ENCODE measurements around the gene PLCD4.

The PLCD4 gene

DNA sequence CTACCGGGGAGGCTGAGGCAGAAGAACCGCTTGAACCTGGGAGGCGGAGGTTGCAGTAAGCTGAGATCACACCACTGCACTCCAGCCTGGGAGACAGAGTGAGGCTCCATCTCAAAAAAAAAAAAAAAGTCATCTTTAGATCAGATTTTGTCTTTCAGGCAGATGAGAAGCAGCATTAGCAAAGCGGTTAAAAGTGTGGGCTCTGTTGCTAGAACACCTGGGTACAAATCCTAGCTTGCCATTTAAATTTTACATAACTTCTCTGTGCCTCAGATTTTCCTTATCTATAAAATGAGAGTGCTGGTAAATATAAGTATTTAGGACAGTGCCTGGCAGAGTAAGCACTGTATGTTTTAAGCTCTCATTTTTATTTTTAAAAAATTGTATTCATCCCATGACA, 30.8 kb upstream of the PLCD4 start:
- no peak for DNase-seq (ENCODE audit: low read depth)
- H3K4me1 ChIP-seq (ENCODE audit: control insufficient read depth, insufficient read depth, low read length): peaks cover 5% of the 10 kb centered on the region
- H3K9ac ChIP-seq (ENCODE audit: low read length): no peak overlapping the region
- H3K9me3 ChIP-seq (ENCODE audit: control insufficient read depth, low read length): no peaks in the 10 kb centered on the region
- no peaks in the 10 kb centered on the region for H3K27me3 ChIP-seq (replicated peaks; ENCODE audit: control insufficient read depth, insufficient read depth, low read length)
- peaks cover 23% of the 10 kb centered on the region for H3K36me3 ChIP-seq (ENCODE audit: control insufficient read depth, insufficient read depth, low read length, severe bottlenecking)
- H3K4me3 ChIP-seq (ENCODE audit: low read length): no peak overlapping the region

GRCh38 chr2:218577482-218578220, 30.0 kb upstream of the PLCD4 start:
- Histone ChIP-seq H3K4me1 (ENCODE audit: control insufficient read depth, insufficient read depth, low read length) (peaks cover 5% of the 10 kb centered on the region), H3K36me3 (ENCODE audit: control insufficient read depth, insufficient read depth, low read length, severe bottlenecking) (peaks cover 21% of the 10 kb centered on the region), H3K9me3 (ENCODE audit: control insufficient read depth, low read length) (no peaks in the 10 kb centered on the region), H3K9ac (ENCODE audit: low read length) (no peak overlapping the region), H3K4me3 (ENCODE audit: low read length) (no peak overlapping the region), H3K27me3 (replicated peaks; ENCODE audit: control insufficient read depth, insufficient read depth, low read length) (no peaks in the 10 kb centered on the region)
- DNase-seq (ENCODE audit: low read depth): no peak

DNA sequence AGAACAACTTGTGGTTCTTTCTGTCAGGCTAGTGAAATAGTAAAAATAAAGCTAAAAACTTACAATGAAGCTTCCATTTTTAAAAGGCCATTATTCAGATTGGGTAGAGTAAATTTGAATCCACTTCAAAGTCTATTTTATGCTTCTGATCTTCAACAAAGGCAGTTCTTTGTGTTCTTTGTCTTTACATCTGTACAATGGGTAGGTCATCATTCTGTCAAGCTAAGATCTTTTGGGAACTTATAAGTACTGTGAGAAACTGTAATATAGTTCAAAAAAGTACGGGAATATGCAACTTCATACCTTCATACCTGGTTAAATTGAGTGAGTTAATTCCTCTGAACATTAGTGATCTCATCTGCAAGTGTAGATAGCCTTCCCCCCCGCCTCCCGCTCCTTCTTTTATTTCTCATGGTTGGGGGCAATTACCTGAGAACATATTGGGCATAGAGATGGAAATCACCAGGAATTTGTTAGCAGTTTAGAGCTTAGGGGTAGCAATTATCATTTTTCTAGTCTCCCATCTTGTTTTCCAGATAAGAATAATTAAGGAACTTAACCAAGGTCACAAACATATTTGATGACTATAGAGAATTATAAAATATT, 29.3 kb upstream of the PLCD4 start:
- Histone ChIP-seq H3K4me1 (ENCODE audit: control insufficient read depth, insufficient read depth, low read length) (peaks cover 5% of the 10 kb centered on the region), H3K4me3 (ENCODE audit: low read length) (no peak overlapping the region), H3K27me3 (replicated peaks; ENCODE audit: control insufficient read depth, insufficient read depth, low read length) (no peaks in the 10 kb centered on the region), H3K9me3 (ENCODE audit: control insufficient read depth, low read length) (no peaks in the 10 kb centered on the region), H3K9ac (ENCODE audit: low read length) (no peak overlapping the region), H3K36me3 (ENCODE audit: control insufficient read depth, insufficient read depth, low read length, severe bottlenecking) (peaks cover 27% of the 10 kb centered on the region)
- no peak for DNase-seq (ENCODE audit: low read depth)

DNA sequence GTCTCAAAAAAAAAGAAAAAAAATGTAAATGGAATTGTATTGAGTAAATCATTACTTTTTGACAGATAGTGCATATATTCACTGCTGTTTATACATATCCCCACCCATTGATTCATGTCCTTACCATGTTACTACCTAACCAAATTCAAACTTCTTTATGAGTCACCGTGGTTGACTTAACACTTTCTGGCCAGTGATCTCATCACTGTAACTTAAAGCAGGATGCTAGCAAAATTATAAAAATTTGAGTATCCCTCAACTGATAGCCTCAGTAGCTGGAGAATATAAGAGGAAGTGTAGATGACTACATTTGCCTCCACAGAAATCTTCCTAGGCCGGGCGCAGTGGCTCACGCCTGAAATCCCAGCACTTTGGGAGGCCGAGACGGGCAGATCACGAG, 25.6 kb upstream of the PLCD4 start:
- no peaks in the 10 kb centered on the region for H3K27me3 ChIP-seq (replicated peaks; ENCODE audit: control insufficient read depth, insufficient read depth, low read length)
- H3K9ac ChIP-seq (ENCODE audit: low read length): no peak overlapping the region
- H3K36me3 ChIP-seq (ENCODE audit: control insufficient read depth, insufficient read depth, low read length, severe bottlenecking): peaks cover 54% of the 10 kb centered on the region
- DNase-seq (ENCODE audit: low read depth): peak; percentile 45
- no peak overlapping the region for H3K4me3 ChIP-seq (ENCODE audit: low read length)
- H3K9me3 ChIP-seq (ENCODE audit: control insufficient read depth, low read length): no peaks in the 10 kb centered on the region
- no peaks in the 10 kb centered on the region for H3K4me1 ChIP-seq (ENCODE audit: control insufficient read depth, insufficient read depth, low read length)

- H3K4me1 ChIP-seq (ENCODE audit: control insufficient read depth, insufficient read depth, low read length): no peaks in the 10 kb centered on the region
- H3K9me3 ChIP-seq (ENCODE audit: control insufficient read depth, low read length): no peaks in the 10 kb centered on the region
- no peaks in the 10 kb centered on the region for H3K27me3 ChIP-seq (replicated peaks; ENCODE audit: control insufficient read depth, insufficient read depth, low read length)
- peaks cover 71% of the 10 kb centered on the region for H3K36me3 ChIP-seq (ENCODE audit: control insufficient read depth, insufficient read depth, low read length, severe bottlenecking)
- no peak for DNase-seq (ENCODE audit: low read depth)
- H3K4me3 ChIP-seq (ENCODE audit: low read length): no peak overlapping the region
- H3K9ac ChIP-seq (ENCODE audit: low read length): no peak overlapping the region
Measured at GRCh38 chr2:218583983-218584850, 23.5 kb upstream of the PLCD4 start.

GRCh38 chr2:218585541-218585940, 22.2 kb upstream of the PLCD4 start:
- no peak for DNase-seq (ENCODE audit: low read depth)
- H3K4me1 ChIP-seq (ENCODE audit: control insufficient read depth, insufficient read depth, low read length): no peaks in the 10 kb centered on the region
- H3K9ac ChIP-seq (ENCODE audit: low read length): no peak overlapping the region
- H3K4me3 ChIP-seq (ENCODE audit: low read length): no peak overlapping the region
- peaks cover 84% of the 10 kb centered on the region for H3K36me3 ChIP-seq (ENCODE audit: control insufficient read depth, insufficient read depth, low read length, severe bottlenecking)
- H3K9me3 ChIP-seq (ENCODE audit: control insufficient read depth, low read length): no peaks in the 10 kb centered on the region
- no peaks in the 10 kb centered on the region for H3K27me3 ChIP-seq (replicated peaks; ENCODE audit: control insufficient read depth, insufficient read depth, low read length)

DNA sequence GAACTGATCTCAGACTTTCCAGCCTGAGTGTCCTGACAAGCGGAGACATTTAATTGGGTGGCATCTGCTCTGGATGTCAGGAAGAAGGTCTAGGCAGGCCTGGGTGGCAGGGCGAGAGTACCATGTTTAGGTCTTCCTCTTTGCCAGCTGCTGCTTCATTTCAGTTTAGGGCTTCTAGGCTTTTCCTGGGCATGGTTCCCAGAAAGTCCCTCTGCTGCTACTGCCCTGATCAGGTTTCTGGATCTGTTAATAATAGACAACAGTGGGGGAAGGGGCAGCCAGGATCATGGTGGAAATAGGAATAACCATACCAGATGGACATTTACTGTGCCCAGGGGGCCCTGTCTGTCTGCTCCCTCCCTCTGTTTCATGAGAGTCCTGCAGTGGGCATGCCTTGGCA, 2.3 kb upstream of the PLCD4 start:
- Histone ChIP-seq H3K9ac (ENCODE audit: low read length) (no peak overlapping the region), H3K27me3 (replicated peaks; ENCODE audit: control insufficient read depth, insufficient read depth, low read length) (no peaks in the 10 kb centered on the region), H3K4me1 (ENCODE audit: control insufficient read depth, insufficient read depth, low read length) (peaks cover 30% of the 10 kb centered on the region), H3K9me3 (ENCODE audit: control insufficient read depth, low read length) (no peaks in the 10 kb centered on the region), H3K36me3 (ENCODE audit: control insufficient read depth, insufficient read depth, low read length, severe bottlenecking) (no peaks in the 10 kb centered on the region), H3K4me3 (ENCODE audit: low read length) (peak overlapping the region; percentile 9)
- peak; percentile 79 for DNase-seq (ENCODE audit: low read depth)

DNA sequence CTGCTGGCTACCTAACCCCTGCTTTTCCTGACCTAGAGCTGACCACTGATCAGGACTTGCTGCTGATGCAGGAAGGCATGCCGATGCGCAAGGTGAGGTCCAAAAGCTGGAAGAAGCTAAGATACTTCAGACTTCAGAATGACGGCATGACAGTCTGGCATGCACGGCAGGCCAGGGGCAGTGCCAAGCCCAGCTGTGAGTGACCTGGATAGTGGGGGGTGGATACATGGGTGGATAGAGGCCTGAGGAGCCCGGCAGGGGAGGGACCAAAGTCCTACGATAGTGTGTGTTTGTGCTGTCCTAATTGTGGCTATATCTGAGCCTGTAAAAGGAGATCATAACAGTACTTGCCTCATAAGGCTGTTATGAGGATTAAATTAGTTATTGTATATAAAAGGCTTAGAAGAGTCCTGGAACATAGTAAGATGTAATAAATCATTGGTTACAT, 8.2 kb downstream of the PLCD4 start:
- Histone ChIP-seq H3K4me3 (ENCODE audit: low read length) (no peak overlapping the region), H3K9ac (ENCODE audit: low read length) (no peak overlapping the region), H3K27me3 (replicated peaks; ENCODE audit: control insufficient read depth, insufficient read depth, low read length) (no peaks in the 10 kb centered on the region), H3K36me3 (ENCODE audit: control insufficient read depth, insufficient read depth, low read length, severe bottlenecking) (no peaks in the 10 kb centered on the region), H3K4me1 (ENCODE audit: control insufficient read depth, insufficient read depth, low read length) (no peaks in the 10 kb centered on the region), H3K9me3 (ENCODE audit: control insufficient read depth, low read length) (no peaks in the 10 kb centered on the region)
- no peak for DNase-seq (ENCODE audit: low read depth)

GRCh38 chr2:218618102-218618860, 10.6 kb downstream of the PLCD4 start:
- H3K4me3 ChIP-seq (ENCODE audit: low read length): no peak overlapping the region
- H3K9me3 ChIP-seq (ENCODE audit: control insufficient read depth, low read length): no peaks in the 10 kb centered on the region
- DNase-seq (ENCODE audit: low read depth): no peak
- H3K36me3 ChIP-seq (ENCODE audit: control insufficient read depth, insufficient read depth, low read length, severe bottlenecking): peaks cover 5% of the 10 kb centered on the region
- no peak overlapping the region for H3K9ac ChIP-seq (ENCODE audit: low read length)
- H3K4me1 ChIP-seq (ENCODE audit: control insufficient read depth, insufficient read depth, low read length): no peaks in the 10 kb centered on the region
- no peaks in the 10 kb centered on the region for H3K27me3 ChIP-seq (replicated peaks; ENCODE audit: control insufficient read depth, insufficient read depth, low read length)

DNA sequence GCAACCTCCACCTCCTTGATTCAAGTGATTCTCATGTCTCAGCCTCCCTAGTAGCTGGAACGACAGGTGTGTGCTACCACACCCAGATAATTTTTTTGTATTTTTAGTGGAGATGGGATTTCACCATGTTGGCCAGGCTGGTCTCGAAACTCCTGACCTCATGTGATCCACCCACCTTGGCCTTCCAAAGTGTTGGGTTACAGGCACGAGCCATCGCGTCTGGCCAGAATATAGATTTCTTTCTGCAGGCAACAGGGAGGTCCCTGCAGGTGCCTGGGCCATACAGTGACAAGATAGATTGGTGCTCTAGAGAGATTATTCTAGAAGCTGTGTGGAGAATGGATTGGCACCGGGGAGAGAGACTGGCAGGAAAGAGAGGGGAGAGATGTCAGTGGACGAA, 13.3 kb downstream of the PLCD4 start:
- Histone ChIP-seq H3K36me3 (ENCODE audit: control insufficient read depth, insufficient read depth, low read length, severe bottlenecking) (peaks cover 5% of the 10 kb centered on the region), H3K9me3 (ENCODE audit: control insufficient read depth, low read length) (no peaks in the 10 kb centered on the region), H3K4me1 (ENCODE audit: control insufficient read depth, insufficient read depth, low read length) (no peaks in the 10 kb centered on the region), H3K9ac (ENCODE audit: low read length) (no peak overlapping the region), H3K4me3 (ENCODE audit: low read length) (no peak overlapping the region), H3K27me3 (replicated peaks; ENCODE audit: control insufficient read depth, insufficient read depth, low read length) (no peaks in the 10 kb centered on the region)
- DNase-seq (ENCODE audit: low read depth): no peak
